Transverse colon (tissue), 4 donors: ENCODE data around the gene NPEPL1. TPM values are rescaled to one million over a fixed set of nuclear protein-coding genes. Genes with fewer than 3 reads are reported as not detected.
A peak's percentile ranks its signal among the peaks of the same experiment; 100 is the strongest.

Experiments used
- DNase-seq: peaks from one replicate; pipeline ENCODE4 v3.0.0-alpha.2; 2019
- H3K27ac ChIP-seq, 4 donors: fragments of 200-600 bp; sonication (generic); 2 replicates each; pipeline ENCODE4 v1.5.1; 2016 to 2018; ENCODE audit warnings: inconsistent platforms in 4 of 4
- H3K27me3 ChIP-seq: fragments of 200-600 bp; sonication (generic); 2 replicates; pipeline ENCODE4 v1.5.1; 2017; ENCODE audit warnings: inconsistent platforms
- H3K36me3 ChIP-seq, 4 donors: fragments of 200-600 bp; sonication (generic); 2 replicates each; pipeline ENCODE4 v1.5.1; 2017 to 2019; ENCODE audit warnings: inconsistent platforms in 4 of 4
- H3K4me1 ChIP-seq, 4 donors: fragments of 200-600 bp; sonication (generic); 2 replicates each; pipeline ENCODE4 v1.5.1; 2017 to 2020; ENCODE audit warnings: inconsistent platforms in 4 of 4
- H3K4me3 ChIP-seq, 4 donors: fragments of 200-600 bp; sonication (generic); 1 replicate in 1 of 4; 2 replicates in 3 of 4; pipeline versions ENCODE4 v1.5.1 to v1.6.1; 2017 to 2019; ENCODE audit warnings: inconsistent platforms in 4 of 4
- H3K9me3 ChIP-seq, 2 donors: fragments of 200-600 bp; sonication (generic); 2 replicates each; pipeline ENCODE4 v1.5.1; 2017 to 2019; ENCODE audit warnings: inconsistent platforms in 2 of 2
- CTCF ChIP-seq, 5 experiments: fragments of 200-600 bp in 3 of 5; fragments of 450-650 bp in 2 of 5; sonication (generic) in 3 of 5; IDR thresholded peaks; 1 replicate in 2 of 5; 2 replicates in 3 of 5; pipeline ENCODE4 v1.5.1; 2016 to 2017; ENCODE audit warnings: antibody characterized with exemption in 5 of 5, inconsistent platforms in 3 of 5, mild to moderate bottlenecking in 2 of 5, moderate library complexity in 1 of 5
- EP300 ChIP-seq: sonication (generic); formaldehyde crosslinking; IDR thresholded peaks from one replicate; pipeline ENCODE4 v1.6.1; 2017; ENCODE audit warnings: antibody characterized with exemption, low read depth
- POLR2A ChIP-seq: fragments of 450-650 bp; IDR thresholded peaks from one replicate; pipeline ENCODE4 v1.6.1; 2016; ENCODE audit warnings: antibody characterized with exemption, mild to moderate bottlenecking, moderate library complexity
- POLR2AphosphoS5 ChIP-seq, 3 donors: sonication (generic); formaldehyde crosslinking; IDR thresholded peaks; one replicate each; pipeline ENCODE4 v1.6.1; 2016; ENCODE audit warnings: antibody characterized with exemption in 3 of 3
- WGBS, 2 donors: methylation state at CpG; one replicate each; pipeline ENCODE4 v1.1.5; 2018; ENCODE audit warnings: low coverage in 1 of 2; 5-methylcytosine and 5-hydroxymethylcytosine counted together
- in situ Hi-C, 4 donors: fragments of 200-750 bp; cut with MboI; loops; one replicate each; pipeline versions ENCODE4 v1.15.0 to v1.15.1; 2017; ENCODE audit warnings: low sequenced_read_pairs in 3 of 4, low pct_ligation_motif_present in 1 of 4, low pct_unique_long_range_greater_than_20kb in 1 of 4
- intact Hi-C: fragments of 100-400 bp; cut with DNase I; formaldehyde crosslinking; loops from one replicate; pipeline ENCODE4 v1.15.1; 2023; ENCODE audit warnings: low total_unique reads
- total RNA-seq, 4 donors: library from RNA; depleted of rRNA; stranded (reverse); fragments of >200 nt; gene quantifications; one replicate each; pipeline ENCODE4 v1.1.0, GENCODE V29; 2016

NPEPL1 gene
- total RNA-seq, 4 donors from 2014 or later: 33.3 to 109 (median 66.9) TPM

- DNase-seq: no peak
- in situ Hi-C loops: loop anchor here in 2 of 4 donors (25.0 kb wide), 3 partner anchors 204 to 421 kb away; partner anchors contain the start of genes ANKRD60 (in 2 of the 2), ATP5F1E (in 1 of the 2), GNAS (in 1 of the 2) and GNAS-AS1 (in 1 of the 2)
- TF ChIP-seq EP300 (no peak), POLR2AphosphoS5 (IDR thresholded peaks at IDR 0.05) (no peak), CTCF (IDR thresholded peaks at IDR 0.05) (no peak), POLR2A (no peak)
- no peak overlapping the region for H3K4me3 ChIP-seq
- H3K36me3 ChIP-seq: no peaks in the 10 kb centered on the region
- intact Hi-C loops: loop anchor here (10.0 kb wide), 1 partner anchor 424 kb away; no protein-coding TSS in a partner anchor
- 85 to 87% methylated on average over 4 of the region's 4 CpGs for WGBS, 2 donors
- H3K4me1 ChIP-seq: peaks cover 9 to 55% (median 15%) of the 10 kb centered on the region in 4 donors
- no peaks in the 10 kb centered on the region for H3K27me3 ChIP-seq
- no peak overlapping the region for H3K27ac ChIP-seq
- H3K9me3 ChIP-seq: no peaks in the 10 kb centered on the region
These were observed 33.8 kb upstream of the NPEPL1 start for GRCh38 chr20:58658760-58659159.

- no peak overlapping the region for H3K4me3 ChIP-seq
- H3K4me1 ChIP-seq: peaks cover 9 to 46% (median 11%) of the 10 kb centered on the region in 4 donors
- no peak for DNase-seq
- intact Hi-C loops: loop anchor here (10.0 kb wide), 1 partner anchor 425 kb away; no protein-coding TSS in a partner anchor
- in situ Hi-C loops: loop anchor here in 2 of 4 donors (25.0 kb wide), 3 partner anchors 202 to 423 kb away; partner anchors contain the start of genes ANKRD60 (in 2 of the 2), ATP5F1E (in 1 of the 2), GNAS (in 1 of the 2) and GNAS-AS1 (in 1 of the 2)
- no peaks in the 10 kb centered on the region for H3K9me3 ChIP-seq
- TF ChIP-seq EP300 (no peak), CTCF (IDR thresholded peaks at IDR 0.05) (no peak), POLR2AphosphoS5 (IDR thresholded peaks at IDR 0.05) (no peak), POLR2A (no peak)
- 55 to 66% methylated on average over 3 of the region's 3 CpGs for WGBS, 2 donors
- H3K27ac ChIP-seq: peak overlapping the region in 1 of 4 donors; percentile 32
- H3K36me3 ChIP-seq: no peaks in the 10 kb centered on the region
- H3K27me3 ChIP-seq: no peaks in the 10 kb centered on the region
These were observed 32.8 kb upstream of the NPEPL1 start for GRCh38 chr20:58659841-58660240.

DNA sequence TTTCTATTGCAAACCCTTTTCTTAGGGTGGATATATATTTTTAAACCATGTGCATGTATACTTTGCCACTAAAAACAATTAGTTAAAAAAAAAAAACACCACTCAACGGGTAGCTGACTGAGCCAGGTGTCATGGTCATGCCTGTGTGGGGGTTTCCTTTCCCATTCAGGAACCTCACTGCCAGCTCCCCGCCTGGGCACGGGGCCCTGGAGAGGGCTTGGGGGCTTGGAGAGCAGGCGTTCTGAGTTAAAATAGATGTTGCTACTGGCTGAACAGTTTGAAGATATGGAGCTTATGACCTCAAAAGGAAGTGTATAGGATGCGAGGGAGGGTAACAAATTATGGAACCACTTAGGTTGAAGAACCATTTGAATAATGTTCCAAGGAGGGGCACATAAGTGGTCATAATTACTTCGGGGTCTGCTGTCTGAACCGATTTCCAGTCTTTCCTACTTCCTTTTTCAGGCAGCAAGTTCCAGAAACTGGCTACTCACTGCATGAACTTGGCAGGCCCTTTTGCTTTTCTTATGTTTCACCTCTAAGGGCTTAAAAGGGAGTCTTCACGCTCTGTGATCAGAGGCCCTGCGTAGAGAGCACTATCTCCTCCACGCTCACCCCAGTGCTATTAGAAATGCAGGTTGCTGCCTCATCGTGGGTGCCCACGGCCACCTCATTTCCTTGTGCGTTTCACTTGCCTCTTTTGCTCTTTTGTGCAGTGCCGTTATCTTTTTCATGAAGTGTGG lies 31.6 kb upstream of the NPEPL1 start:
- Histone ChIP-seq H3K36me3 (no peaks in the 10 kb centered on the region), H3K9me3 (no peaks in the 10 kb centered on the region), H3K27me3 (no peaks in the 10 kb centered on the region), H3K4me3 (no peak overlapping the region), H3K27ac (peak overlapping the region in 1 of 4 donors; percentile 32), H3K4me1 (peaks cover 3 to 34% (median 10%) of the 10 kb centered on the region in 4 donors)
- no peak for DNase-seq
- in situ Hi-C loops: loop anchor here in 2 of 4 donors (25.0 kb wide), 3 partner anchors 201 to 424 kb away; partner anchors contain the start of genes ANKRD60 (in 2 of the 2), ATP5F1E (in 1 of the 2), GNAS (in 1 of the 2) and GNAS-AS1 (in 1 of the 2)
- 71 to 77% methylated on average over 10 to 14 of the region's 14 CpGs for WGBS, 2 donors
- no peak for TF ChIP-seq POLR2A
- TF ChIP-seq CTCF (IDR thresholded peaks at IDR 0.05): no peak
- no peak for TF ChIP-seq POLR2AphosphoS5 (IDR thresholded peaks at IDR 0.05)
- no peak for TF ChIP-seq EP300
- intact Hi-C loops: no loop called here
